HepG2 (cell line): ENCODE results near the gene OTUB2.

Experiments
- GATAD2A ChIP-seq: IDR thresholded peaks from 2 replicates; pipeline ENCODE4 v1.6.1; 2016
- MXD3 ChIP-seq: IDR thresholded peaks from 2 replicates; pipeline ENCODE4 v1.6.1; 2016; ENCODE audit warnings: mild to moderate bottlenecking, missing biosample characterization, missing genetic modification reagents
- MXI1 ChIP-seq: IDR thresholded peaks from 3 replicates; pipeline ENCODE4 v1.6.1; 2012; ENCODE audit warnings: low read depth, low read length, inconsistent platforms, borderline replicate concordance
- MYC ChIP-seq: sonication (generic); formaldehyde crosslinking; IDR thresholded peaks from 2 replicates; pipeline ENCODE4 v1.9.0; 2021; ENCODE audit warnings: missing genetic modification reagents, borderline replicate concordance
- NFRKB ChIP-seq: fragments of 450-650 bp; IDR thresholded peaks from 2 replicates; pipeline ENCODE4 v1.6.1; 2017
- POLR2A ChIP-seq, 2 experiments: IDR thresholded peaks; 2 replicates each; pipeline ENCODE4 v1.6.1; 2011; ENCODE audit warnings: low read depth in 2 of 2, low read length in 2 of 2, mild to moderate bottlenecking in 1 of 2, moderate library complexity in 1 of 2; ENCODE audit not compliant: insufficient read depth in 1 of 2
- SIN3A ChIP-seq: IDR thresholded peaks from 2 replicates; pipeline ENCODE4 v1.6.1; 2011; ENCODE audit warnings: low read depth, mild to moderate bottlenecking, control low read depth, low read length, borderline replicate concordance
- ZNF234 ChIP-seq: sonication (generic); formaldehyde crosslinking; conservative IDR thresholded peaks from 2 replicates; pipeline ENCODE4 v1.5.1; 2020; ENCODE audit warnings: mild to moderate bottlenecking, missing genetic modification reagents
- ZSCAN30 ChIP-seq: sonication (generic); formaldehyde crosslinking; IDR thresholded peaks from 2 replicates; pipeline ENCODE4 v1.5.0; 2020; ENCODE audit warnings: mild to moderate bottlenecking, missing genetic modification reagents
- TF ChIP-seq, protein P1 (sequence below): sonication (generic); formaldehyde crosslinking; IDR thresholded peaks from 2 replicates; pipeline ENCODE4 v1.8.1; 2022; ENCODE audit warnings: low read depth, mild to moderate bottlenecking, missing genetic modification reagents
- TF ChIP-seq, protein P2 (sequence below): sonication (generic); formaldehyde crosslinking; IDR thresholded peaks from 2 replicates; pipeline ENCODE4 v1.5.0; 2020; ENCODE audit warnings: mild to moderate bottlenecking, missing genetic modification reagents, moderate library complexity
- TF ChIP-seq, protein P3 (sequence below): sonication (generic); formaldehyde crosslinking; IDR thresholded peaks from 2 replicates; pipeline ENCODE4 v1.4.0; 2020; ENCODE audit warnings: missing genetic modification reagents, borderline replicate concordance

GRCh38 chr14:94043756-94044475 is 17.8 kb downstream of the OTUB2 start:
- TF ChIP-seq POLR2A (IDR thresholded peaks at IDR 0.05; ENCODE audit: insufficient read depth in 1 of 2, low read depth in 2 of 2, low read length in 2 of 2) (no peak), GATAD2A (CRISPR knock-in tag) (no peak), MXD3 (CRISPR knock-in tag) (no peak), ZNF234 (CRISPR knock-in tag) (no peak), ZSCAN30 (CRISPR knock-in tag) (no peak), NFRKB (no peak), SIN3A (no peak), MYC (CRISPR knock-in tag) (no peak), MXI1 (no peak)
- TF ChIP-seq, protein P1, sequence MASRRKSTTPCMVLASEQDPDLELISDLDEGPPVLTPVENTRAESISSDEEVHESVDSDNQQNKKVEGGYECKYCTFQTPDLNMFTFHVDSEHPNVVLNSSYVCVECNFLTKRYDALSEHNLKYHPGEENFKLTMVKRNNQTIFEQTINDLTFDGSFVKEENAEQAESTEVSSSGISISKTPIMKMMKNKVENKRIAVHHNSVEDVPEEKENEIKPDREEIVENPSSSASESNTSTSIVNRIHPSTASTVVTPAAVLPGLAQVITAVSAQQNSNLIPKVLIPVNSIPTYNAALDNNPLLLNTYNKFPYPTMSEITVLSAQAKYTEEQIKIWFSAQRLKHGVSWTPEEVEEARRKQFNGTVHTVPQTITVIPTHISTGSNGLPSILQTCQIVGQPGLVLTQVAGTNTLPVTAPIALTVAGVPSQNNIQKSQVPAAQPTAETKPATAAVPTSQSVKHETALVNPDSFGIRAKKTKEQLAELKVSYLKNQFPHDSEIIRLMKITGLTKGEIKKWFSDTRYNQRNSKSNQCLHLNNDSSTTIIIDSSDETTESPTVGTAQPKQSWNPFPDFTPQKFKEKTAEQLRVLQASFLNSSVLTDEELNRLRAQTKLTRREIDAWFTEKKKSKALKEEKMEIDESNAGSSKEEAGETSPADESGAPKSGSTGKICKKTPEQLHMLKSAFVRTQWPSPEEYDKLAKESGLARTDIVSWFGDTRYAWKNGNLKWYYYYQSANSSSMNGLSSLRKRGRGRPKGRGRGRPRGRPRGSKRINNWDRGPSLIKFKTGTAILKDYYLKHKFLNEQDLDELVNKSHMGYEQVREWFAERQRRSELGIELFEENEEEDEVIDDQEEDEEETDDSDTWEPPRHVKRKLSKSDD (CRISPR knock-in tag), result no peak
- TF ChIP-seq, protein P2, sequence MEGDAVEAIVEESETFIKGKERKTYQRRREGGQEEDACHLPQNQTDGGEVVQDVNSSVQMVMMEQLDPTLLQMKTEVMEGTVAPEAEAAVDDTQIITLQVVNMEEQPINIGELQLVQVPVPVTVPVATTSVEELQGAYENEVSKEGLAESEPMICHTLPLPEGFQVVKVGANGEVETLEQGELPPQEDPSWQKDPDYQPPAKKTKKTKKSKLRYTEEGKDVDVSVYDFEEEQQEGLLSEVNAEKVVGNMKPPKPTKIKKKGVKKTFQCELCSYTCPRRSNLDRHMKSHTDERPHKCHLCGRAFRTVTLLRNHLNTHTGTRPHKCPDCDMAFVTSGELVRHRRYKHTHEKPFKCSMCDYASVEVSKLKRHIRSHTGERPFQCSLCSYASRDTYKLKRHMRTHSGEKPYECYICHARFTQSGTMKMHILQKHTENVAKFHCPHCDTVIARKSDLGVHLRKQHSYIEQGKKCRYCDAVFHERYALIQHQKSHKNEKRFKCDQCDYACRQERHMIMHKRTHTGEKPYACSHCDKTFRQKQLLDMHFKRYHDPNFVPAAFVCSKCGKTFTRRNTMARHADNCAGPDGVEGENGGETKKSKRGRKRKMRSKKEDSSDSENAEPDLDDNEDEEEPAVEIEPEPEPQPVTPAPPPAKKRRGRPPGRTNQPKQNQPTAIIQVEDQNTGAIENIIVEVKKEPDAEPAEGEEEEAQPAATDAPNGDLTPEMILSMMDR (CRISPR knock-in tag), result no peak
- TF ChIP-seq, protein P3, sequence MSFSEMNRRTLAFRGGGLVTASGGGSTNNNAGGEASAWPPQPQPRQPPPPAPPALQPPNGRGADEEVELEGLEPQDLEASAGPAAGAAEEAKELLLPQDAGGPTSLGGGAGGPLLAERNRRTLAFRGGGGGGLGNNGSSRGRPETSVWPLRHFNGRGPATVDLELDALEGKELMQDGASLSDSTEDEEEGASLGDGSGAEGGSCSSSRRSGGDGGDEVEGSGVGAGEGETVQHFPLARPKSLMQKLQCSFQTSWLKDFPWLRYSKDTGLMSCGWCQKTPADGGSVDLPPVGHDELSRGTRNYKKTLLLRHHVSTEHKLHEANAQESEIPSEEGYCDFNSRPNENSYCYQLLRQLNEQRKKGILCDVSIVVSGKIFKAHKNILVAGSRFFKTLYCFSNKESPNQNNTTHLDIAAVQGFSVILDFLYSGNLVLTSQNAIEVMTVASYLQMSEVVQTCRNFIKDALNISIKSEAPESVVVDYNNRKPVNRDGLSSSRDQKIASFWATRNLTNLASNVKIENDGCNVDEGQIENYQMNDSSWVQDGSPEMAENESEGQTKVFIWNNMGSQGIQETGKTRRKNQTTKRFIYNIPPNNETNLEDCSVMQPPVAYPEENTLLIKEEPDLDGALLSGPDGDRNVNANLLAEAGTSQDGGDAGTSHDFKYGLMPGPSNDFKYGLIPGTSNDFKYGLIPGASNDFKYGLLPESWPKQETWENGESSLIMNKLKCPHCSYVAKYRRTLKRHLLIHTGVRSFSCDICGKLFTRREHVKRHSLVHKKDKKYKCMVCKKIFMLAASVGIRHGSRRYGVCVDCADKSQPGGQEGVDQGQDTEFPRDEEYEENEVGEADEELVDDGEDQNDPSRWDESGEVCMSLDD, result no peak
